Activated naive CD4-positive, alpha-beta T cell treated with anti-CD3 and anti-CD28 coated beads, Interleukin-2, amount 50 U/mL, for 72 hours (primary cell): Measurements from ENCODE around the gene GFY. TPM values are rescaled to one million over a fixed set of nuclear protein-coding genes. Genes with fewer than 3 reads are reported as not detected.
"Not testable (repeated sequence)": the region's sequence is repeated elsewhere in the genome, so short reads cannot be mapped to it uniquely, and the experiment has no call there.

Experiments used
- ATAC-seq, 2 donors: fragments of 150-1000 bp; cut with Tn5 transposase; 2 replicates each; pipeline ENCODE4 v1.10.0; 2021; ENCODE audit warnings: mild to moderate bottlenecking in 2 of 2, moderate library complexity in 2 of 2
- DNase-seq, 2 donors: peaks; one replicate each; pipeline ENCODE4 v3.0.0; 2021 to 2022; ENCODE audit warnings: low spot score in 2 of 2
- H3K27ac Mint-ChIP-seq, 2 donors: one replicate each; pipeline ENCODE4 v1.8.0; 2022; ENCODE audit warnings: mild to moderate bottlenecking in 2 of 2, mixed read lengths in 2 of 2
- H3K36me3 Mint-ChIP-seq, 2 donors: one replicate each; pipeline ENCODE4 v1.8.0; 2022; ENCODE audit warnings: mixed read lengths in 2 of 2
- H3K9me3 Mint-ChIP-seq, 2 donors: one replicate each; pipeline ENCODE4 v1.8.0; 2022; ENCODE audit warnings: mixed read lengths in 2 of 2
- total RNA-seq, 2 donors: library from RNA; stranded (reverse); gene quantifications; one replicate each; pipeline ENCODE4 v1.2.3, GENCODE V29; 2022

Gene GFY
- total RNA-seq, 2 donors from 2014 or later: not detected

- Mint-ChIP-seq H3K36me3 (peaks cover 0 to 6% of the 10 kb centered on the region in 2 donors), H3K9me3 (no peaks in the 10 kb centered on the region), H3K27ac (peak overlapping the region; percentile 81 to 97)
- DNase-seq (peak; percentile 73 to 83), ATAC-seq (peak; percentile 78)
These were observed 43.7 kb downstream of the GFY start for GRCh38 chr19:49468746-49469447.

GRCh38 chr19:49469828-49470614 is 44.8 kb downstream of the GFY start:
- H3K27ac Mint-ChIP-seq: peak overlapping the region; percentile 81 to 90
- peak; percentile 73 to 91 for DNase-seq
- no peaks in the 10 kb centered on the region for H3K9me3 Mint-ChIP-seq
- H3K36me3 Mint-ChIP-seq: peaks cover 0 to 6% of the 10 kb centered on the region in 2 donors
- peak; percentile 62 to 78 for ATAC-seq

DNA sequence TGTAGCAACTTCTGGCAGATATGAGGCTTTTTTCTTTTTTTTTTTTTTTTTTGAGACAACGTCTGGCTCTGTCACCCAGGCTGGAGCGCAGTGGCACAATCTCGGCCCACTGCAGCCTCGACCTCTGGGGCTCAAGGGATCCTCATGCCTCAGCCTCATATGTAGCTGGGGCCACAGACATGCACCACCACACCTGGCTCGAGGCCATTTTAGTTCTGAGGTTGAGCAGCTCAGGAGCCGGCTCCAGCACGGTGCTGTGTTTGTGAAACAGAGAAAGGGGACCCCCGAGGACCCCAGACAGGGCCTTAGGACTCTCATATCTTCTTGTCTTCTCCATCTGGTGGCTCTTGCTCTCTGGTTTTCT is 45.4 kb downstream of the GFY start:
- peaks cover under 1 to 6% of the 10 kb centered on the region in 2 donors for H3K36me3 Mint-ChIP-seq
- ATAC-seq: no peak

DNA sequence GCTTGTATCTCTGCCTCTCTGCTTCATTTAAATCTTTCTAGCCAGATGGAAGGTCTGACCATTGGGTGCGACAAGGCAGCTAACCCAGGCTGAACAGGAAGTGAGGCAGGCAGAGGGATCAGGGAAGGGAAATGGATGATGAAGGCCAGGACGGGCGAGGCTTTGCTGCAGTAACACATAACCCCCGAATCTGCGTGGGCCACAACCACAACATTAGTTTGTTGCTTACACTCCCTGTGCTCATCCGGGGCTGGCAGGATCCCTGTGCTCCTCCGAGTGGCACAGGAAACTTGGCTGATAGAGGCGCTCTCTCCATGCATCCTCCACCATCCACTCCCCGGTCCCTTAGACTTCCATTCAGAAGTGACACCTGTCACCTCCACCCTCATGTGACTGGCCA is 47.7 kb downstream of the GFY start:
- no peak for ATAC-seq
- DNase-seq: no peak
- H3K9me3 Mint-ChIP-seq: no peaks in the 10 kb centered on the region
- peak overlapping the region; percentile 91 to 92 for H3K27ac Mint-ChIP-seq
- H3K36me3 Mint-ChIP-seq: peaks cover 5 to 16% of the 10 kb centered on the region in 2 donors

More for the DNA sequence above, 45.4 kb downstream of the GFY start:
- no peaks in the 10 kb centered on the region for H3K9me3 Mint-ChIP-seq
- peak overlapping the region; percentile 81 to 90 for H3K27ac Mint-ChIP-seq
- no peak for DNase-seq

DNA sequence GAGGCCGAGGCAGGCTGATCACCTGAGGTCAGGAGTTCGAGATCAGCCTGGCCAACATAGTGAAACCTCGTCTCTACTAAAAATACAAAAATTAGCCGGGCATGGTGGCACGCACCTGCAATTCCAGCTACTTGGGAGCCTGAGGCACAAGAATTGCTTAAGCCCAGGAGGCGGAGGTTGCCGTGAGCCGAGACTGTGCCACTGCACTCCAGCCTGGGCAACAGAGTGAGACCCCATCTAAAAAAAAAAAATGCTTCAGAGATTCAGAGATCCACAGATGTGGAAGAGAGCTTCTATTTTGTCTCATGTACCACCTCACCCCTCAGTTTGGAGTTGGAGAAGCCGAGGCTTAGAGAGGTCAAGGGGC is 48.3 kb downstream of the GFY start:
- H3K9me3 Mint-ChIP-seq, ATAC-seq, DNase-seq: not testable (repeated sequence)
- Mint-ChIP-seq H3K27ac (peak overlapping the region; percentile 88 to 91), H3K36me3 (peaks cover 5 to 16% of the 10 kb centered on the region in 2 donors)

DNA sequence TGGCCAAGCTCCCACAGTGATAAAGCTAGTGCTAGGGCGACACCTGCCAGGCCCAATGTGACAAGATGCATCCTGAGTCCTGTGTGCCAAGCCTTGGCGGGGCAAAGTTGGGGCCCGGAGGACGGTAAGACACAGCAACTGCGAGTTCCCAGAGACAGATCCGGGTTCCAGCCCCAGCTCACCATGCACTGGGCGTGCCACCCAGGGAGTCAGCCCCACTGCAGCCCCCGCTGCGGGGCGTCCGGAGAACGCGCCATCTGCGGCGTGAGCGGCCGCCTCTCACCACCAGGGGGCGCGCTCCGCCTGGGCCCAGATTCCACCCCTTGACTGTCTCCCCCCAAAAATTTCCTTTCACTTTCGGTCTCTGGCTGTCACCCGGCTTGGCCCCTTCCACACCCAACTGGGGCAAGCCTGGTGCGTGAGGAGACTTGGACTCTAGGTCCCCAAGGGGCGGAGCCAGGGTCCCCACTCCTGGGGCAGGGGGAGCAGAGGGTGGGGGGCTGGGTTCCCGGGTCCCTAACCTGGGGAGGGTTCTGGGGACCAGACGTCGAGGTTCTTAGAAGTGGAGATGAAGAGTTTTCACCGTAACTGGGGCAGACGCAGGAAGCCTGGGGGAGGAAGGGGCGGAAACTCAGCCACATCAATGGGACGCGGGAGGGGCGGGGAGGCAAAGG is 48.8 kb downstream of the GFY start, which contains the start of gene FLT3LG:
TSS of gene FLT3LG (plus strand) at position 348 of the 674 bp plus-strand sequence. CDS start 425 bp downstream, outside the sequence.
- DNase-seq (peak; percentile 88 to 95), ATAC-seq (peak; percentile 46 to 77)
- H3K9me3 Mint-ChIP-seq: no peaks in the 10 kb centered on the region
- H3K36me3 Mint-ChIP-seq: peaks cover 5 to 14% of the 10 kb centered on the region in 2 donors
- peak within 1 kb of the TSS; percentile 88 to 91 for H3K27ac Mint-ChIP-seq

GRCh38 chr19:49474542-49474924 is 49.3 kb downstream of the GFY start:
- Mint-ChIP-seq H3K27ac (peak overlapping the region; percentile 77 to 91), H3K36me3 (peaks cover 5 to 16% of the 10 kb centered on the region in 2 donors), H3K9me3 (no peaks in the 10 kb centered on the region)
- ATAC-seq (no peak), DNase-seq (no peak)

DNA sequence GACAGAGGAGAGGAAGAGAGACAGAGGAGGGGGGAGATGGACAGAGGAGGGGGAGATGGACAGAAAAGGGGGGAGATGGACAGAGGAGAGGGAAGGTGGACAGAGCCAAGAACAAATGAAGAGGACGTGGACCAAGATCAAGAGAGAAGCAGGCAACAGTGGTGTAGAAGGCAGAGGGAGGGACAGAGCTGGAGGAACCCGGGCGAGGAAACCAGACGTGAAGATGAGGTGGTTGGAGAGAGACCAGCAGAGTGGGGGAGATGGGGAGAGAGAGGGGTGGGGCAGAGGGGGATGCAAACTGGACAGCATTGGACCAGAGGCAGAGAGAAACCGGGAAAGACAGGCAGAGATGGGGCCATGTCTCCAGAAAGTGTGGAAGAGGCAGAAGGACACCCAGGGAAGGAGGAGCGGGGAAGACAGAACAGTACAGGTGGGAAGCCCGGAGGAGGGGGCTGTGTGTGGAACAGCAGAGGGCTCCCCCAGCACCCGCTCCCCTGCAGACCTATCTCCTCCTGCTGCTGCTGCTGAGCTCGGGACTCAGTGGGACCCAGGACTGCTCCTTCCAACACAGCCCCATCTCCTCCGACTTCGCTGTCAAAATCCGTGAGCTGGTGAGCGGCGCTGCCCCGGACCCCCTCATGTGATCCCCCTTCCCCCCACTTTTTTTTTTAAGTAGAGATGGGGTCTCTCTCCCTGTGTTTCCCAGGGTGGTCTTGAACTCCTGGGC is 50.2 kb downstream of the GFY start:
- DNase-seq (no peak), ATAC-seq (peak in 1 of 2 donors; percentile 3)
- H3K9me3 Mint-ChIP-seq: no peaks in the 10 kb centered on the region
- peak overlapping the region; percentile 88 to 91 for H3K27ac Mint-ChIP-seq
- peaks cover 5 to 16% of the 10 kb centered on the region in 2 donors for H3K36me3 Mint-ChIP-seq

GRCh38 chr19:49475995-49476880 is 51.0 kb downstream of the GFY start:
- peak; percentile 82 to 84 for DNase-seq
- ATAC-seq: peak; percentile 75 to 76
- Mint-ChIP-seq H3K9me3 (no peaks in the 10 kb centered on the region), H3K36me3 (peaks cover 5 to 16% of the 10 kb centered on the region in 2 donors), H3K27ac (peak overlapping the region; percentile 88 to 91)

Other genes with a start within 250 kb of the GFY start
- gene SLC6A16, start 100.2 kb upstream of the GFY start, total RNA-seq: 1 to 10 TPM; 1.0 to 2.3 TPM
- 100 to 1,000 TPM; 166 to 194 TPM for gene CD37, start 90.0 kb upstream of the GFY start, total RNA-seq
- under 1 TPM in 1 of 2 donors, not detected in 1; 0.32 TPM for gene TEAD2, start 63.0 kb upstream of the GFY start, total RNA-seq
- not detected for gene DKKL1, start 61.5 kb upstream of the GFY start, total RNA-seq
- 1 to 10 TPM in 1 of 2 donors, under 1 TPM in 1; 0.95 to 1.7 TPM for gene KASH5, start 37.1 kb upstream of the GFY start, total RNA-seq
- not detected for gene PTH2, start 1.9 kb upstream of the GFY start, total RNA-seq
- under 1 TPM; 0.20 to 0.33 TPM for gene SLC17A7, start 16.1 kb downstream of the GFY start, total RNA-seq
- 100 to 1,000 TPM in 1 of 2 donors, 10 to 100 TPM in 1; 92.9 to 184 TPM for gene PIH1D1, start 26.4 kb downstream of the GFY start, total RNA-seq
- 10 to 100 TPM; 22.6 to 34.0 TPM for gene ALDH16A1, start 27.8 kb downstream of the GFY start, total RNA-seq
- 10 to 100 TPM; 49.1 to 64.4 TPM for gene FLT3LG, start 48.8 kb downstream of the GFY start, total RNA-seq
- 1,000 to 10,000 TPM; 4,147 to 5,288 TPM for gene RPL13A, start 62.2 kb downstream of the GFY start, total RNA-seq
- gene RPS11, start 71.0 kb downstream of the GFY start, total RNA-seq: 1,000 to 10,000 TPM; 2,570 to 2,967 TPM
- gene FCGRT, start 87.3 kb downstream of the GFY start, total RNA-seq: 10 to 100 TPM; 17.5 to 18.1 TPM
- 10 to 100 TPM in 1 of 2 donors, 1 to 10 TPM in 1; 5.4 to 13.0 TPM for gene RCN3, start 102.6 kb downstream of the GFY start, total RNA-seq
- 10 to 100 TPM; 90.7 to 96.1 TPM for gene NOSIP, start 155.2 kb downstream of the GFY start, total RNA-seq
- 10 to 100 TPM in 1 of 2 donors, 1 to 10 TPM in 1; 2.3 to 10.8 TPM for gene PRRG2, start 155.9 kb downstream of the GFY start, total RNA-seq
- 10 to 100 TPM; 28.9 to 32.9 TPM for gene PRR12, start 165.8 kb downstream of the GFY start, total RNA-seq
- gene RRAS, start 214.8 kb downstream of the GFY start, total RNA-seq: 10 to 100 TPM in 1 of 2 donors, 1 to 10 TPM in 1; 6.0 to 12.9 TPM
- 10 to 100 TPM; 49.8 to 57.4 TPM for gene SCAF1, start 216.8 kb downstream of the GFY start, total RNA-seq
- 100 to 1,000 TPM; 135 to 202 TPM for gene IRF3, start 240.5 kb downstream of the GFY start, total RNA-seq
- gene BCL2L12, start 240.5 kb downstream of the GFY start, total RNA-seq: 10 to 100 TPM; 69.6 to 93.4 TPM